Adrenal gland (tissue), 5 donors: Measurements from ENCODE around the gene HIC1.

ENCODE experiments used
- CTCF ChIP-seq, 6 experiments: fragments of 450-650 bp in 4 of 6; fragments of 200-600 bp in 2 of 6; sonication (generic) in 1 of 6; IDR thresholded peaks; 1 replicate in 5 of 6; 2 replicates in 1 of 6; pipeline versions ENCODE4 v1.5.1 to v1.8.0; 2016 to 2021; ENCODE audit warnings: antibody characterized with exemption in 6 of 6, mild to moderate bottlenecking in 2 of 6, moderate library complexity in 1 of 6
- POLR2A ChIP-seq, 2 donors: fragments of 450-650 bp; IDR thresholded peaks; one replicate each; pipeline ENCODE4 v1.6.1; 2017; ENCODE audit warnings: antibody characterized with exemption in 2 of 2, mild to moderate bottlenecking in 2 of 2, moderate library complexity in 1 of 2
- donor health status: DM: no; HTN: no; CAD: no.

DNA sequence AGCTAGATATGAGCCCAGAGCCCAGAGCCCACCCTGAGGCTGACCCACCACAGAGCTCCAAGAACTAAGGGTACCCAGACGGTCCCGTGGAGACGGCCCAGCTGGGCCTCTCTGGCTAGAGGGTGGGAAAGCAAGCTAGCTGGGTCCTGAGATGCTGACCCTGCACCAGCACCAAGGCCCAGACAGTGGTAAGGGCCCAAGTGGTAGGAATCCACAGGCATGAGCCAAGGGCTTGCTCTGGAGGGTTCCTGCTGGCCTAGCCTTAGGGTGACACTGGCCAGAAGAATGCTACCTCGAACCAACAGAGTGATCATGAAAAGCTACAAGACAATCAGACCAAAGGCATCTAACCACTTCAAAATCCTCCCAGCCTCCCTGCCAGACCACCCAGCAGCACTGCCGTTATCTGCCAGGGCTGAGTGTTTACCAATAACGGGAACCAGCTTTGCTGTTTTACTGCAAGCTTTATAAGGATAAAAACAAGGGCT lies 13.2 kb downstream of the HIC1 start:
- TF ChIP-seq CTCF (IDR thresholded peaks at IDR 0.05) (no peak), POLR2A (IDR thresholded peaks at IDR 0.05) (no peak)
